T-helper 1 cell treated with Interleukin-12 subunit alpha and Interleukin-12 subunit beta and Interleukin-4 antibody, amounts not matched to agents 30 ng/mL and 1 ng/mL, for 36 hours (primary cell): ENCODE results near the gene CAPN3. TPM values are rescaled to one million over a fixed set of nuclear protein-coding genes. Genes with fewer than 3 reads are reported as not detected.

Experiments
- intact Hi-C: fragments of 100-400 bp; cut with micrococcal nuclease; formaldehyde crosslinking; loops from one replicate; pipeline ENCODE4 v1.15.1; 2024
- total RNA-seq: library from RNA; stranded (reverse); gene quantifications from 2 replicates; pipeline ENCODE4 v1.2.3, GENCODE V29; 2022

Gene CAPN3
- total RNA-seq, 1 donor from 2014 or later, result 4.8 TPM

DNA sequence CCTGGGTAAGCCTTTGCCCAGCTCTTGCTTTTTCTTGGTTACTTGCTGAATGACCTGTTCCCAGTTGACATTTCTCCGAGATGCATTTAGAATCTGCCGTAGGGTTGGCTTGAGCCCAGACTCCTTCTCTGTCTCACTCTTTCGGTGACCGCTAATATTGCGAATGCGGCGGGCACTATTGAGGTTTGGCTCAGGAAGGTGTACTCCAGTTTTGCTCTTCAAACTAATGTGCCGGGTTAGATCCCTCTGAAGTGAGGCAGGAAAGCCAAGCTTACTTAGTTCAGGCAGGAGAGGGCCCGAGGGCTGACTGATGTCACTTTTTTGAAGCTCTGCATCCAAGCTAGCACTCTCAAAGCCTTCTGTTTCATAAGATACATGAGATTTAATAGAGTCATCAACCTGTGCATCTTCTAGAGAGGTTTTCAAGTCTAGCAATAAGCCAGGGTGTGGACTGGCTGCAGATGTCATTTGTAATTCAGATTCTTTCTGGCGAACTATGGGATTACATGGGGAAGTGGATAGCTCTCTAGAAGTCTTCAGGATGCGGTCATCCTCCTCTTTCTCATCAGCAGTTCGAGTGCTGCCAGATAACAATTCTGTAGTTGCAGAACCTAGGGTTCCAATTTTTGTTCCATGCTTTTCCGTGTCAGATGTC lies 90.6 kb downstream of the CAPN3 start:
- intact Hi-C loops, result no loop called here

- intact Hi-C loops, result no loop called here
These were observed 91.1 kb downstream of the CAPN3 start for GRCh38 chr15:42450425-42450790.

- intact Hi-C loops, result no loop called here
These were observed 94.5 kb downstream of the CAPN3 start for GRCh38 chr15:42453826-42454225.

- intact Hi-C loops, result no loop called here
These were observed 97.2 kb downstream of the CAPN3 start for GRCh38 chr15:42456531-42456930.

GRCh38 chr15:42456971-42457370 lies 97.7 kb downstream of the CAPN3 start:
- intact Hi-C loops, result no loop called here

DNA sequence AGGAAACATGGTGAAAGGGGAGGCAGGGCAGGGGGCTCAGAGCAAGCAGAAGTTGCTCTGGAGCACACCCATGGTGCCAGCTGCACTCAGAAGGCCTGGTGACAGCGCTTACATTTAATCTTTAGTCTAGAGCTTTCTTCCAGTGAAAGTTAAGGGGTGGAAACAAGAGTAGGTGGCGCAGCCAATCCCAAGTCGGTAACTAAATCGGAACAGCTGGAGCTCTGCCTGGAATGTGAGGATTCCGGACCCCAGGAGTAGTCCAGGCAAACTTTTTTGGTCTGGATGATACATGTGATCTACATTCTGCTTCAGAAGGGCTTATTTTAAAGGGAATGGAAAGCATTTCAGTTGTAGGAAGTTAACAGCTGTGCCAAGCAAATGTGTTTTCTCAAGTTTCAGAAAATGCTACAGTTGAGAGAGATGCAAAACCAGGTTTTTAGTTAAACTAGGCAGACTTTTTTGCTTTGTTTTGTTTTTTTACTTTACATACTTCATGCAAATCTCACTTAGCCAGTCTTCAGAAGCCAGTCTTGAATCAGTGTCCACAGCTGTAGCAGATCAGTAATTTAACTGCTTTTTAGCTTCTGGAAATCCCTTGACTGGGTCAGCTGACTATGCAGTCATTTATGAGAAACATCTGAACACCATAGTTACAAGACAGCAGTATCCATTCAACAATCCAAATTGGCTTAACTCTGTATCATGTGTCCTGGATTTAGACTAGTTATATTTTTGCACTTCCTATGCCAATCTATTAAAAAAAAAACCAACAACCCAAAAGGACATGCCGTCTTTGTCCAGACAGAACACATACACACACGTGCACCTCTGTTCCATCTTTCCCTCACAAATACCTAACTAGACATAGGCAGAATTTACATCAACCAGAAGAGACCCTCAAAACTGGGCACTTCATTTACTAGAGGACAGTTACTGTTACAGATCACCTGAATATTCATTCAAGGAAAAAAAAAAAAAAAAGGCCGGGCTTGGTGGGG lies 98.4 kb downstream of the CAPN3 start:
- intact Hi-C loops, result no loop called here

GRCh38 chr15:42461261-42461660 lies 102.0 kb downstream of the CAPN3 start:
- intact Hi-C loops, result no loop called here

Other genes with a start within 250 kb of the CAPN3 start
- not detected in 2 replicates for gene PLA2G4F, start 202.9 kb upstream of the CAPN3 start, total RNA-seq
- 86.8 TPM in 2 replicates for gene VPS39, start 151.2 kb upstream of the CAPN3 start, total RNA-seq
- gene GANC, start 86.3 kb upstream of the CAPN3 start, total RNA-seq, result 24.3 and 25.4 TPM in 2 replicates
- 44.2 and 47.0 TPM in 2 replicates for gene TMEM87A, start 86.1 kb upstream of the CAPN3 start, total RNA-seq
- 52.3 and 53.0 TPM in 2 replicates for gene ZNF106, start 131.6 kb downstream of the CAPN3 start, total RNA-seq
- 70.8 and 72.3 TPM in 2 replicates for gene SNAP23, start 136.1 kb downstream of the CAPN3 start, total RNA-seq
- 21.1 and 26.6 TPM in 2 replicates for gene LRRC57, start 189.3 kb downstream of the CAPN3 start, total RNA-seq
- gene HAUS2, start 189.3 kb downstream of the CAPN3 start, total RNA-seq, result 31.7 and 33.0 TPM in 2 replicates
- gene STARD9, start 216.1 kb downstream of the CAPN3 start, total RNA-seq, result 9.9 and 11.3 TPM in 2 replicates